HL-60 (cell line): ENCODE measurements around the gene PKP4.

ENCODE experiments used
- GABPA ChIP-seq: IDR thresholded peaks from 2 replicates; pipeline ENCODE4 v1.6.1; 2012; ENCODE audit warnings: low read depth
- POLR2AphosphoS5 ChIP-seq: IDR thresholded peaks from 2 replicates; pipeline ENCODE4 v1.6.1; 2012; ENCODE audit warnings: low read depth
- REST ChIP-seq: IDR thresholded peaks from 2 replicates; pipeline ENCODE4 v1.6.1; 2012; ENCODE audit warnings: low read depth; ENCODE audit not compliant: insufficient replicate concordance
- SPI1 ChIP-seq: IDR thresholded peaks from 2 replicates; pipeline ENCODE4 v1.6.1; 2012; ENCODE audit warnings: low read depth, mild to moderate bottlenecking, borderline replicate concordance
- TF ChIP-seq, protein P1 (sequence below): IDR thresholded peaks from one replicate; pipeline ENCODE4 v1.5.1; 2011; ENCODE audit warnings: low read length, control low read depth, inconsistent platforms; ENCODE audit not compliant: insufficient read depth

- TF ChIP-seq, protein P1, sequence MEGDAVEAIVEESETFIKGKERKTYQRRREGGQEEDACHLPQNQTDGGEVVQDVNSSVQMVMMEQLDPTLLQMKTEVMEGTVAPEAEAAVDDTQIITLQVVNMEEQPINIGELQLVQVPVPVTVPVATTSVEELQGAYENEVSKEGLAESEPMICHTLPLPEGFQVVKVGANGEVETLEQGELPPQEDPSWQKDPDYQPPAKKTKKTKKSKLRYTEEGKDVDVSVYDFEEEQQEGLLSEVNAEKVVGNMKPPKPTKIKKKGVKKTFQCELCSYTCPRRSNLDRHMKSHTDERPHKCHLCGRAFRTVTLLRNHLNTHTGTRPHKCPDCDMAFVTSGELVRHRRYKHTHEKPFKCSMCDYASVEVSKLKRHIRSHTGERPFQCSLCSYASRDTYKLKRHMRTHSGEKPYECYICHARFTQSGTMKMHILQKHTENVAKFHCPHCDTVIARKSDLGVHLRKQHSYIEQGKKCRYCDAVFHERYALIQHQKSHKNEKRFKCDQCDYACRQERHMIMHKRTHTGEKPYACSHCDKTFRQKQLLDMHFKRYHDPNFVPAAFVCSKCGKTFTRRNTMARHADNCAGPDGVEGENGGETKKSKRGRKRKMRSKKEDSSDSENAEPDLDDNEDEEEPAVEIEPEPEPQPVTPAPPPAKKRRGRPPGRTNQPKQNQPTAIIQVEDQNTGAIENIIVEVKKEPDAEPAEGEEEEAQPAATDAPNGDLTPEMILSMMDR: no peak
- TF ChIP-seq POLR2AphosphoS5 (no peak), REST (no peak), GABPA (no peak), SPI1 (no peak)
These were observed 42.6 kb downstream of the PKP4 start for GRCh38 chr2:158499383-158499782.
